A549 (cell line): ENCODE data around the gene ELL2. TPM values are rescaled to one million over a fixed set of nuclear protein-coding genes. Genes with fewer than 3 reads are reported as not detected.

Experiments used
- ATAC-seq, 2 experiments: fragments of 200-7000 bp in 1 of 2; fragments of >200 bp in 1 of 2; cut with Nextera tagmentation in 1 of 2; cut with Tn5 transposase in 1 of 2; 3 replicates each; pipeline versions ENCODE4 v1.8.0 to v1.9.1; 2018 to 2020; ENCODE audit warnings: mild to moderate bottlenecking in 1 of 2, moderate library complexity in 1 of 2
- CTCF ChIA-PET: fragments of 300-600 bp; sonication (Branson Sonifier 250); formaldehyde crosslinking; extraction: SDS; loops from one replicate; lab custom pipeline; 2021; ENCODE audit warnings: antibody characterized with exemption, inconsistent platforms; lab: Yijun Ruan, JAX
- POLR2A ChIA-PET: fragments of 350-600 bp; formaldehyde crosslinking; extraction: SDS; loops from one replicate; lab custom pipeline; 2021; ENCODE audit warnings: antibody characterized with exemption, inconsistent platforms; lab: Yijun Ruan, JAX
- DNase-seq, 2 experiments: peaks; one replicate each; pipeline versions ENCODE4 v3.0.0 to v3.0.0-alpha.2; 2011 to 2016; ENCODE audit warnings: low read depth in 1 of 2, low spot score in 1 of 2
- FAIRE-seq: peaks from 2 replicates; lab custom pipeline; 2011; peaks lifted over from hg19 to GRCh38; lab: Jason Lieb, UNC
- H3K27ac ChIP-seq, 2 experiments: fragments of >200 bp; sonication (Bioruptor Twin); formaldehyde crosslinking; 3 replicates each; pipeline ENCODE4 v1.5.1; 2016 to 2017
- H3K4me1 ChIP-seq: fragments of >200 bp; sonication (Bioruptor Twin); formaldehyde crosslinking; 3 replicates; pipeline ENCODE4 v1.6.1; 2016
- H3K4me2 ChIP-seq: fragments of >200 bp; sonication (Bioruptor Twin); formaldehyde crosslinking; 3 replicates; pipeline ENCODE4 v1.6.1; 2016
- H3K4me3 ChIP-seq: fragments of >200 bp; sonication (Bioruptor Twin); formaldehyde crosslinking; 3 replicates; pipeline ENCODE4 v1.5.1; 2016
- H3K9me3 ChIP-seq: fragments of >200 bp; sonication (Bioruptor Twin); formaldehyde crosslinking; 3 replicates; pipeline ENCODE4 v1.6.1; 2016
- ATOH8 ChIP-seq: fragments of 250-450 bp; sonication (Bioruptor Pico); IDR thresholded peaks from 2 replicates; pipeline ENCODE4 v1.5.0; 2020; ENCODE audit warnings: low read depth, mild to moderate bottlenecking, moderate library complexity
- BCL3 ChIP-seq: fragments of >200 bp; sonication (Bioruptor Twin); formaldehyde crosslinking; IDR thresholded peaks from 3 replicates; pipeline ENCODE4 v1.6.1; 2016
- BHLHE40 ChIP-seq: IDR thresholded peaks from 2 replicates; pipeline ENCODE4 v1.6.1; 2012; ENCODE audit warnings: low read depth, low read length, inconsistent platforms
- CEBPB ChIP-seq, 2 experiments: fragments of >200 bp in 1 of 2; sonication (Bioruptor Twin) in 1 of 2; formaldehyde crosslinking in 1 of 2; IDR thresholded peaks; 2 replicates each; pipeline ENCODE4 v1.6.1; 2012 to 2016
- E2F6 ChIP-seq: IDR thresholded peaks from 2 replicates; pipeline ENCODE4 v1.6.1; 2012; ENCODE audit warnings: low read depth, borderline replicate concordance
- EHF ChIP-seq: fragments of 250-450 bp; sonication (Bioruptor Pico); IDR thresholded peaks from 2 replicates; pipeline ENCODE4 v1.5.0; 2020; ENCODE audit warnings: mild to moderate bottlenecking
- EHMT2 ChIP-seq: fragments of 200-600 bp; sonication (generic); IDR thresholded peaks from 2 replicates; pipeline ENCODE4 v1.6.1; 2016; ENCODE audit warnings: antibody characterized with exemption, low read depth, mild to moderate bottlenecking, moderate library complexity
- ELK1 ChIP-seq: fragments of 150-350 bp; IDR thresholded peaks from 2 replicates; pipeline ENCODE4 v1.6.1; 2014; ENCODE audit warnings: low read depth, mild to moderate bottlenecking, low read length
- EP300 ChIP-seq, 2 experiments: fragments of >200 bp; sonication (Bioruptor Twin); formaldehyde crosslinking; IDR thresholded peaks; 2 replicates in 1 of 2; 3 replicates in 1 of 2; pipeline ENCODE4 v1.6.1; 2016 to 2017
- ESRRA ChIP-seq: fragments of 150-350 bp; IDR thresholded peaks from 2 replicates; pipeline ENCODE4 v1.6.1; 2014; ENCODE audit warnings: mild to moderate bottlenecking, low read length, borderline replicate concordance
- FOSB ChIP-seq: fragments of 250-450 bp; sonication (Bioruptor Pico); IDR thresholded peaks from 2 replicates; pipeline ENCODE4 v1.5.0; 2020; ENCODE audit warnings: mild to moderate bottlenecking, moderate library complexity
- FOSL2 ChIP-seq, 2 experiments: fragments of 450-650 bp in 1 of 2; fragments of >200 bp in 1 of 2; sonication (Bioruptor Twin) in 1 of 2; formaldehyde crosslinking; IDR thresholded peaks; 2 replicates each; pipeline versions ENCODE4 v1.5.0 to v1.6.1; 2016 to 2020; ENCODE audit warnings: mild to moderate bottlenecking in 1 of 2, moderate library complexity in 1 of 2
- GATA3 ChIP-seq: IDR thresholded peaks from 2 replicates; pipeline ENCODE4 v1.6.1; 2012; ENCODE audit warnings: borderline replicate concordance
- HES2 ChIP-seq: fragments of >200 bp; sonication (Bioruptor Twin); formaldehyde crosslinking; IDR thresholded peaks from 2 replicates; pipeline ENCODE4 v1.6.1; 2016
- HOXA7 ChIP-seq: fragments of 250-450 bp; sonication (Bioruptor Pico); IDR thresholded peaks from 2 replicates; pipeline ENCODE4 v1.5.0; 2020; ENCODE audit warnings: mild to moderate bottlenecking, moderate library complexity
- HOXB13 ChIP-seq: fragments of 250-450 bp; sonication (Bioruptor Pico); IDR thresholded peaks from 2 replicates; pipeline ENCODE4 v1.5.0; 2020; ENCODE audit warnings: low read depth, mild to moderate bottlenecking, moderate library complexity
- HOXB5 ChIP-seq: fragments of 250-450 bp; sonication (Bioruptor Pico); IDR thresholded peaks from 2 replicates; pipeline ENCODE4 v1.5.0; 2020; ENCODE audit warnings: mild to moderate bottlenecking, moderate library complexity
- JUN ChIP-seq, 2 experiments: fragments of >200 bp; sonication (Bioruptor Twin); formaldehyde crosslinking; IDR thresholded peaks; 2 replicates in 1 of 2; 3 replicates in 1 of 2; pipeline ENCODE4 v1.6.1; 2016 to 2017
- JUNB ChIP-seq: fragments of >200 bp; sonication (Bioruptor Twin); formaldehyde crosslinking; IDR thresholded peaks from 2 replicates; pipeline ENCODE4 v1.6.1; 2016
- MAX ChIP-seq: IDR thresholded peaks from 2 replicates; pipeline ENCODE4 v1.6.1; 2012
- POLR2A ChIP-seq: IDR thresholded peaks from 2 replicates; pipeline ENCODE4 v1.6.1; 2012; ENCODE audit warnings: mild to moderate bottlenecking, low read length
- RAD21 ChIP-seq, 2 experiments: fragments of >200 bp in 1 of 2; sonication (Bioruptor Twin) in 1 of 2; formaldehyde crosslinking in 1 of 2; IDR thresholded peaks in 1 of 2; conservative IDR thresholded peaks in 1 of 2; 2 replicates in 1 of 2; 3 replicates in 1 of 2; pipeline ENCODE4 v1.6.1; 2012 to 2018; ENCODE audit warnings: inconsistent platforms in 1 of 2
- SMC3 ChIP-seq: fragments of >200 bp; sonication (Bioruptor Twin); formaldehyde crosslinking; IDR thresholded peaks from 3 replicates; pipeline ENCODE4 v1.6.1; 2018; ENCODE audit warnings: inconsistent platforms
- ZSCAN20 ChIP-seq: fragments of 250-450 bp; sonication (Bioruptor Pico); IDR thresholded peaks from 2 replicates; pipeline ENCODE4 v1.8.0; 2022; ENCODE audit warnings: mild to moderate bottlenecking, moderate library complexity
- WGBS: methylation state at CpG from one replicate; pipeline ENCODE4 v1.1.6; 2017; ENCODE audit errors: missing lambda C conversion rate; 5-methylcytosine and 5-hydroxymethylcytosine counted together
- polyA plus RNA-seq, 4 experiments: library from polyadenylated mRNA; depleted of rRNA in 3 of 4; stranded (reverse); fragments of >200 nt; fragmentation: RNase III in 1 of 4; extraction: RNeasy Plus Mini Kit Qiagen cat#74134 plus additional on column Dnase treatment in 1 of 4; gene quantifications; 2 replicates in 3 of 4; 3 replicates in 1 of 4; pipeline ENCODE4 v1.2.3, GENCODE V29; 2011 to 2017

The ELL2 gene
- polyA plus RNA-seq, 2 of the 4 experiments (the other 2 are of a cell fraction): 11.8 to 24.2 TPM

- Histone ChIP-seq H3K4me2 (peak overlapping the region; percentile 81), H3K27ac (peak overlapping the region; percentile 74 to 82), H3K9me3 (no peaks in the 10 kb centered on the region), H3K4me3 (no peak overlapping the region), H3K4me1 (peaks cover 65% of the 10 kb centered on the region)
- TF ChIP-seq EHF (no peak), ESRRA (no peak), SMC3 (no peak), ATOH8 (CRISPR knock-in tag) (0 out of 2 replicates have a peak, but pooled peaks have one; percentile 16), HOXB13 (no peak), HES2 (no peak), POLR2A (no peak), BHLHE40 (no peak), RAD21 (conservative IDR thresholded peaks at IDR 0.05 in 1 of 2, IDR thresholded peaks at IDR 0.05 in 1 of 2) (peak in 1 of 2 experiments; percentile 8; a peak in 1 of 5 replicates), CEBPB (IDR thresholded peaks at IDR 0.05) (no peak), ELK1 (no peak), EHMT2 (no peak), MAX (no peak), ZSCAN20 (CRISPR knock-in tag) (0 out of 2 replicates have a peak, but pooled peaks have one; percentile 72), FOSL2 (IDR thresholded peaks at IDR 0.05) (no peak), FOSL2 (CRISPR knock-in tag; IDR thresholded peaks at IDR 0.05) (peak; percentile 59), HOXA7 (CRISPR knock-in tag) (no peak)
- FAIRE-seq (no peak), ATAC-seq (peak in 1 of 2 experiments; percentile 3; a peak in 2 of 6 replicates), DNase-seq (peak in 1 of 2 experiments; percentile 40)
- WGBS: 53% methylated on average over 8 of the region's 8 CpGs
- ChIA-PET POLR2A (interaction anchor here (0.6 kb wide), 1 partner anchor 25 kb away, joined by 5 read pairs; no protein-coding TSS in a partner anchor), CTCF (interaction anchor here (0.6 to 7.7 kb wide), 10 partner anchors 8 to 483 kb away, joined by 3 to 127 read pairs (median 4); partner anchors contain the start of gene ELL2)
Measured at GRCh38 chr5:95861864-95862561, 99.6 kb downstream of the ELL2 start.

- peak overlapping the region; percentile 74 to 82 for H3K27ac ChIP-seq
- TF ChIP-seq CEBPB (IDR thresholded peaks at IDR 0.05) (peak; percentile 93 to 95), FOSB (no peak), EHF (peak; percentile 55; the same call in 1 of the 2 replicates), JUNB (peak; percentile 38; the same call in 1 of the 2 replicates), FOSL2 (IDR thresholded peaks at IDR 0.05) (no peak), FOSL2 (CRISPR knock-in tag; IDR thresholded peaks at IDR 0.05) (peak; percentile 56), SMC3 (no peak), BCL3 (peak; percentile 34; the same call in 1 of the 3 replicates), GATA3 (peak; percentile 48; the same call in 1 of the 2 replicates), JUN (IDR thresholded peaks at IDR 0.05) (peak; percentile 33 to 41; a peak in 2 of 5 replicates), ESRRA (no peak), E2F6 (peak; percentile 65; the same call in 1 of the 2 replicates), HOXB5 (CRISPR knock-in tag) (peak; percentile 69; the same call in 1 of the 2 replicates), MAX (peak; percentile 78), EP300 (IDR thresholded peaks at IDR 0.05) (peak; percentile 63 to 70; a peak in 2 of 5 replicates)
- H3K4me1 ChIP-seq: peaks cover 65% of the 10 kb centered on the region
- WGBS: 26% methylated on average over 14 of the region's 14 CpGs
- no peak overlapping the region for H3K4me3 ChIP-seq
- DNase-seq (peak; percentile 78 to 90), FAIRE-seq (no peak), ATAC-seq (peak; percentile 48 to 57)
- peak overlapping the region; percentile 81 for H3K4me2 ChIP-seq
- POLR2A ChIA-PET: interaction anchor here (0.6 kb wide), 1 partner anchor 25 kb away, joined by 5 read pairs; no protein-coding TSS in a partner anchor
- CTCF ChIA-PET: interaction anchor here (0.5 to 7.7 kb wide), 12 partner anchors 9 to 578 kb away, joined by 3 to 127 read pairs (median 4); partner anchors contain the start of gene ELL2
- H3K9me3 ChIP-seq: no peaks in the 10 kb centered on the region
Measured at GRCh38 chr5:95861221-95861863, 100.3 kb downstream of the ELL2 start.
